GM23338 (cell line): ENCODE data around the gene MEGF11.

ENCODE experiments used
- CREB1 ChIP-seq: fragments of 250-450 bp; sonication (Bioruptor Pico); IDR thresholded peaks from 2 replicates; pipeline ENCODE4 v1.5.0; 2020; ENCODE audit warnings: low read depth, mild to moderate bottlenecking, moderate library complexity
- EZH2 ChIP-seq: fragments of 200-600 bp; sonication (generic); IDR thresholded peaks from one replicate; pipeline ENCODE4 v1.8.0; 2017; ENCODE audit warnings: antibody characterized with exemption, mild to moderate bottlenecking, low read depth; ENCODE audit not compliant: unreplicated experiment
- EZH2phosphoT487 ChIP-seq: fragments of 200-600 bp; sonication (generic); IDR thresholded peaks from one replicate; pipeline ENCODE4 v1.8.1; 2018; ENCODE audit warnings: antibody characterized with exemption; ENCODE audit not compliant: unreplicated experiment
- JUNB ChIP-seq: IDR thresholded peaks from one replicate; pipeline ENCODE4 v1.6.1; 2016; ENCODE audit warnings: antibody characterized with exemption; ENCODE audit not compliant: unreplicated experiment
- NANOG ChIP-seq: IDR thresholded peaks from 2 replicates; pipeline ENCODE4 v1.6.1; 2016; ENCODE audit warnings: antibody characterized with exemption, borderline replicate concordance
- POLR2AphosphoS5 ChIP-seq: IDR thresholded peaks from 2 replicates; pipeline ENCODE4 v1.6.1; 2016; ENCODE audit warnings: antibody characterized with exemption, low read depth
- ZNF114 ChIP-seq: fragments of 250-450 bp; sonication (Bioruptor Pico); IDR thresholded peaks from 2 replicates; pipeline ENCODE4 v1.5.0; 2020; ENCODE audit warnings: mild to moderate bottlenecking, moderate library complexity
- TF ChIP-seq, protein P1 (sequence below), 2 experiments: fragments of 200-600 bp in 1 of 2; sonication (generic) in 1 of 2; conservative IDR thresholded peaks; 2 replicates each; pipeline versions ENCODE4 v1.5.1 to v1.6.1; 2016 to 2017; ENCODE audit warnings: antibody characterized with exemption in 2 of 2, low read depth in 2 of 2, mild to moderate bottlenecking in 2 of 2, moderate library complexity in 1 of 2
- TF ChIP-seq, protein P2 (sequence below): IDR thresholded peaks from one replicate; pipeline ENCODE4 v1.6.1; 2018; ENCODE audit warnings: antibody characterized with exemption; ENCODE audit not compliant: unreplicated experiment
- TF ChIP-seq, protein P3 (sequence below): fragments of 250-450 bp; sonication (Bioruptor Pico); IDR thresholded peaks from 2 replicates; pipeline ENCODE4 v1.5.0; 2020; ENCODE audit warnings: mild to moderate bottlenecking, moderate library complexity

DNA sequence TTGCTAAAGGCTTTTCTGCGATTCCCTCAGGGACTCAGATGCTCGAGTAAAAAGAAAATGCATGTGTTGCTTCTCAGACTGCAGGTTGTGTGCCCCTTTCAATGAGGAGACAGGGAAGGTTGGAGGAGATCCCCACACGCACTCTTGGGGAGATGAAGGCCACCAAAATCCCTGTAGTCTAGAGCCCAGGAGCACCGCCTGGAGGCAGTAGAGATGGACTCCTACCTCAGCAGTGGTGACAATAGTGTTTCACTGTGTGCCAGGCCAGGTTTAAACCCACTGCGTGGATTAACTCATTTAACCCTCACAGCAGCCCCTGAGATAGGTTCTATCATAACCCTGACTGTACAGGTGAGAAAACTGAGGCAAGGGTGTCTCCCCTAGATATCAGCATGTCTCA, 15.2 kb downstream of the MEGF11 start:
- TF ChIP-seq EZH2phosphoT487 (no peak), POLR2AphosphoS5 (no peak), EZH2 (no peak), JUNB (no peak), CREB1 (no peak), ZNF114 (CRISPR knock-in tag) (no peak), NANOG (no peak)
- TF ChIP-seq, protein P1, sequence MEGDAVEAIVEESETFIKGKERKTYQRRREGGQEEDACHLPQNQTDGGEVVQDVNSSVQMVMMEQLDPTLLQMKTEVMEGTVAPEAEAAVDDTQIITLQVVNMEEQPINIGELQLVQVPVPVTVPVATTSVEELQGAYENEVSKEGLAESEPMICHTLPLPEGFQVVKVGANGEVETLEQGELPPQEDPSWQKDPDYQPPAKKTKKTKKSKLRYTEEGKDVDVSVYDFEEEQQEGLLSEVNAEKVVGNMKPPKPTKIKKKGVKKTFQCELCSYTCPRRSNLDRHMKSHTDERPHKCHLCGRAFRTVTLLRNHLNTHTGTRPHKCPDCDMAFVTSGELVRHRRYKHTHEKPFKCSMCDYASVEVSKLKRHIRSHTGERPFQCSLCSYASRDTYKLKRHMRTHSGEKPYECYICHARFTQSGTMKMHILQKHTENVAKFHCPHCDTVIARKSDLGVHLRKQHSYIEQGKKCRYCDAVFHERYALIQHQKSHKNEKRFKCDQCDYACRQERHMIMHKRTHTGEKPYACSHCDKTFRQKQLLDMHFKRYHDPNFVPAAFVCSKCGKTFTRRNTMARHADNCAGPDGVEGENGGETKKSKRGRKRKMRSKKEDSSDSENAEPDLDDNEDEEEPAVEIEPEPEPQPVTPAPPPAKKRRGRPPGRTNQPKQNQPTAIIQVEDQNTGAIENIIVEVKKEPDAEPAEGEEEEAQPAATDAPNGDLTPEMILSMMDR (conservative IDR thresholded peaks at IDR 0.05; ENCODE audit: low read depth in 2 of 2) = peak; percentile 37 to 69; a peak in 3 of 4 replicates
- TF ChIP-seq, protein P2, sequence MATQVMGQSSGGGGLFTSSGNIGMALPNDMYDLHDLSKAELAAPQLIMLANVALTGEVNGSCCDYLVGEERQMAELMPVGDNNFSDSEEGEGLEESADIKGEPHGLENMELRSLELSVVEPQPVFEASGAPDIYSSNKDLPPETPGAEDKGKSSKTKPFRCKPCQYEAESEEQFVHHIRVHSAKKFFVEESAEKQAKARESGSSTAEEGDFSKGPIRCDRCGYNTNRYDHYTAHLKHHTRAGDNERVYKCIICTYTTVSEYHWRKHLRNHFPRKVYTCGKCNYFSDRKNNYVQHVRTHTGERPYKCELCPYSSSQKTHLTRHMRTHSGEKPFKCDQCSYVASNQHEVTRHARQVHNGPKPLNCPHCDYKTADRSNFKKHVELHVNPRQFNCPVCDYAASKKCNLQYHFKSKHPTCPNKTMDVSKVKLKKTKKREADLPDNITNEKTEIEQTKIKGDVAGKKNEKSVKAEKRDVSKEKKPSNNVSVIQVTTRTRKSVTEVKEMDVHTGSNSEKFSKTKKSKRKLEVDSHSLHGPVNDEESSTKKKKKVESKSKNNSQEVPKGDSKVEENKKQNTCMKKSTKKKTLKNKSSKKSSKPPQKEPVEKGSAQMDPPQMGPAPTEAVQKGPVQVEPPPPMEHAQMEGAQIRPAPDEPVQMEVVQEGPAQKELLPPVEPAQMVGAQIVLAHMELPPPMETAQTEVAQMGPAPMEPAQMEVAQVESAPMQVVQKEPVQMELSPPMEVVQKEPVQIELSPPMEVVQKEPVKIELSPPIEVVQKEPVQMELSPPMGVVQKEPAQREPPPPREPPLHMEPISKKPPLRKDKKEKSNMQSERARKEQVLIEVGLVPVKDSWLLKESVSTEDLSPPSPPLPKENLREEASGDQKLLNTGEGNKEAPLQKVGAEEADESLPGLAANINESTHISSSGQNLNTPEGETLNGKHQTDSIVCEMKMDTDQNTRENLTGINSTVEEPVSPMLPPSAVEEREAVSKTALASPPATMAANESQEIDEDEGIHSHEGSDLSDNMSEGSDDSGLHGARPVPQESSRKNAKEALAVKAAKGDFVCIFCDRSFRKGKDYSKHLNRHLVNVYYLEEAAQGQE = no peak
- TF ChIP-seq, protein P3, sequence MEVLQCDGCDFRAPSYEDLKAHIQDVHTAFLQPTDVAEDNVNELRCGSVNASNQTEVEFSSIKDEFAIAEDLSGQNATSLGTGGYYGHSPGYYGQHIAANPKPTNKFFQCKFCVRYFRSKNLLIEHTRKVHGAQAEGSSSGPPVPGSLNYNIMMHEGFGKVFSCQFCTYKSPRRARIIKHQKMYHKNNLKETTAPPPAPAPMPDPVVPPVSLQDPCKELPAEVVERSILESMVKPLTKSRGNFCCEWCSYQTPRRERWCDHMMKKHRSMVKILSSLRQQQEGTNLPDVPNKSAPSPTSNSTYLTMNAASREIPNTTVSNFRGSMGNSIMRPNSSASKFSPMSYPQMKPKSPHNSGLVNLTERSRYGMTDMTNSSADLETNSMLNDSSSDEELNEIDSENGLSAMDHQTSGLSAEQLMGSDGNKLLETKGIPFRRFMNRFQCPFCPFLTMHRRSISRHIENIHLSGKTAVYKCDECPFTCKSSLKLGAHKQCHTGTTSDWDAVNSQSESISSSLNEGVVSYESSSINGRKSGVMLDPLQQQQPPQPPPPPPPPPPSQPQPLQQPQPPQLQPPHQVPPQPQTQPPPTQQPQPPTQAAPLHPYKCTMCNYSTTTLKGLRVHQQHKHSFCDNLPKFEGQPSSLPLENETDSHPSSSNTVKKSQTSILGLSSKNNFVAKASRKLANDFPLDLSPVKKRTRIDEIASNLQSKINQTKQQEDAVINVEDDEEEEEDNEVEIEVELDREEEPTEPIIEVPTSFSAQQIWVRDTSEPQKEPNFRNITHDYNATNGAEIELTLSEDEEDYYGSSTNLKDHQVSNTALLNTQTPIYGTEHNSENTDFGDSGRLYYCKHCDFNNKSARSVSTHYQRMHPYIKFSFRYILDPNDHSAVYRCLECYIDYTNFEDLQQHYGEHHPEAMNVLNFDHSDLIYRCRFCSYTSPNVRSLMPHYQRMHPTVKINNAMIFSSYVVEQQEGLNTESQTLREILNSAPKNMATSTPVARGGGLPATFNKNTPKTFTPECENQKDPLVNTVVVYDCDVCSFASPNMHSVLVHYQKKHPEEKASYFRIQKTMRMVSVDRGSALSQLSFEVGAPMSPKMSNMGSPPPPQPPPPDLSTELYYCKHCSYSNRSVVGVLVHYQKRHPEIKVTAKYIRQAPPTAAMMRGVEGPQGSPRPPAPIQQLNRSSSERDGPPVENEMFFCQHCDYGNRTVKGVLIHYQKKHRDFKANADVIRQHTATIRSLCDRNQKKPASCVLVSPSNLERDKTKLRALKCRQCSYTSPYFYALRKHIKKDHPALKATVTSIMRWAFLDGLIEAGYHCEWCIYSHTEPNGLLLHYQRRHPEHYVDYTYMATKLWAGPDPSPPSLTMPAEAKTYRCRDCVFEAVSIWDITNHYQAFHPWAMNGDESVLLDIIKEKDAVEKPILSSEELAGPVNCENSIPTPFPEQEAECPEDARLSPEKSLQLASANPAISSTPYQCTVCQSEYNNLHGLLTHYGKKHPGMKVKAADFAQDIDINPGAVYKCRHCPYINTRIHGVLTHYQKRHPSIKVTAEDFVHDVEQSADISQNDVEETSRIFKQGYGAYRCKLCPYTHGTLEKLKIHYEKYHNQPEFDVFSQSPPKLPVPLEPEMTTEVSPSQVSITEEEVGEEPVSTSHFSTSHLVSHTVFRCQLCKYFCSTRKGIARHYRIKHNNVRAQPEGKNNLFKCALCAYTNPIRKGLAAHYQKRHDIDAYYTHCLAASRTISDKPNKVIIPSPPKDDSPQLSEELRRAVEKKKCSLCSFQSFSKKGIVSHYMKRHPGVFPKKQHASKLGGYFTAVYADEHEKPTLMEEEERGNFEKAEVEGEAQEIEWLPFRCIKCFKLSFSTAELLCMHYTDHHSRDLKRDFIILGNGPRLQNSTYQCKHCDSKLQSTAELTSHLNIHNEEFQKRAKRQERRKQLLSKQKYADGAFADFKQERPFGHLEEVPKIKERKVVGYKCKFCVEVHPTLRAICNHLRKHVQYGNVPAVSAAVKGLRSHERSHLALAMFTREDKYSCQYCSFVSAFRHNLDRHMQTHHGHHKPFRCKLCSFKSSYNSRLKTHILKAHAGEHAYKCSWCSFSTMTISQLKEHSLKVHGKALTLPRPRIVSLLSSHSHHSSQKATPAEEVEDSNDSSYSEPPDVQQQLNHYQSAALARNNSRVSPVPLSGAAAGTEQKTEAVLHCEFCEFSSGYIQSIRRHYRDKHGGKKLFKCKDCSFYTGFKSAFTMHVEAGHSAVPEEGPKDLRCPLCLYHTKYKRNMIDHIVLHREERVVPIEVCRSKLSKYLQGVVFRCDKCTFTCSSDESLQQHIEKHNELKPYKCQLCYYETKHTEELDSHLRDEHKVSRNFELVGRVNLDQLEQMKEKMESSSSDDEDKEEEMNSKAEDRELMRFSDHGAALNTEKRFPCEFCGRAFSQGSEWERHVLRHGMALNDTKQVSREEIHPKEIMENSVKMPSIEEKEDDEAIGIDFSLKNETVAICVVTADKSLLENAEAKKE = no peak
